Stimulated activated CD4-positive, alpha-beta T cell treated with anti-CD3 and anti-CD28 coated beads, Interleukin-1b, Interleukin-23, amount 100 ng/mL, for 4 hours (primary cell): Measurements from ENCODE around the gene CYP4F8.
"Not testable (repeated sequence)": the region's sequence is repeated elsewhere in the genome, so short reads cannot be mapped to it uniquely, and the experiment has no call there.

Experiments
- DNase-seq, 2 donors: peaks; one replicate each; pipeline ENCODE4 v3.0.0-alpha.2; 2020; ENCODE audit warnings: low read depth in 2 of 2

CYP4F8 gene, protein sequence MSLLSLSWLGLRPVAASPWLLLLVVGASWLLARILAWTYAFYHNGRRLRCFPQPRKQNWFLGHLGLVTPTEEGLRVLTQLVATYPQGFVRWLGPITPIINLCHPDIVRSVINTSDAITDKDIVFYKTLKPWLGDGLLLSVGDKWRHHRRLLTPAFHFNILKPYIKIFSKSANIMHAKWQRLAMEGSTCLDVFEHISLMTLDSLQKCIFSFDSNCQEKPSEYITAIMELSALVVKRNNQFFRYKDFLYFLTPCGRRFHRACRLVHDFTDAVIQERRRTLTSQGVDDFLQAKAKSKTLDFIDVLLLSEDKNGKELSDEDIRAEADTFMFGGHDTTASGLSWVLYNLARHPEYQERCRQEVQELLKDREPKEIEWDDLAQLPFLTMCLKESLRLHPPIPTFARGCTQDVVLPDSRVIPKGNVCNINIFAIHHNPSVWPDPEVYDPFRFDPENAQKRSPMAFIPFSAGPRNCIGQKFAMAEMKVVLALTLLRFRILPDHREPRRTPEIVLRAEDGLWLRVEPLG

DNA sequence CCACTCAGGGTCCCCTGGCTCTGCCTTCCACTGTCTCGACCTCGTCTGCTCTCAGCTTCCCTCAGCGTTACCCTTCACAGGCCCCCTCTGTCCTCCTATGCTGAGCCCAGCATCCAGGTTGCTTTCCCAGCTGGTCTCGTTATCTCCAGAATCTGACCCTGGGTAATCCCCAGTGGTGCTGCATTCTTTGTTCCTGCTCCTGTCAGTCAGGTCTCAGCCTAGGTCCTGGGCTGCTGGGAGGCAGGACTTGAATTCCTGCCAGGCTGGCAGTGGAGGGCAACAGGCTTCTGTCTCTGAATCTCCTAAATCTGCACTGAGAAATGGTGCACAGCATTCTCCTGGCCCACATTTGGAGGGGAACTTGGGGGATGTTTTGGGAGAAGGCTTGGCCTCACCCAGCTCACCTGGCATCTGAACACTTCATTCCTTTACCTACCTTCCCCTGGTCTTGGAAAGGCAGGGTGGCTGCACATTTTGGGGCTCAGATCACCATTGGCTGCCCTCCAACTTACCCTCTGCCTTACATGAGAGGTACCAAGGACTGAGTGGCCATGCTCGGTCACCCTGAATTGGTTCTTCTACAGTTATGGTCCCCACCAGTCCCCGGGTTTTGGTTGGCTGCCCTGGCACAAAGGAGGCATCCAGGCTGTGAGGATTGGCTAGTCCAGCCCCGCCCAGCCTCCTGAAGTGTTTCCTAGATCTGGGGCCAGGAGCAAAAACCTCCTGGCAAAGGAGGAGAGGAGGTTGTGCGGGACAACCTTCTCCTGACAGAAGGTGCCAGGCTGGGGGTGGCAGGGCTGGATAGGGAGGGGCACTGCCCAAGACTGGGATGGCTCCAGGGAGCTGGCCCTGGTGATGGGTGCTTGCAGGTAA, at the start of gene CYP4F8:
TSS of gene CYP4F8 (plus strand) at position 712 of the 873 bp plus-strand sequence. CDS start 399 bp downstream, outside the sequence.
- DNase-seq: no peak

DNA sequence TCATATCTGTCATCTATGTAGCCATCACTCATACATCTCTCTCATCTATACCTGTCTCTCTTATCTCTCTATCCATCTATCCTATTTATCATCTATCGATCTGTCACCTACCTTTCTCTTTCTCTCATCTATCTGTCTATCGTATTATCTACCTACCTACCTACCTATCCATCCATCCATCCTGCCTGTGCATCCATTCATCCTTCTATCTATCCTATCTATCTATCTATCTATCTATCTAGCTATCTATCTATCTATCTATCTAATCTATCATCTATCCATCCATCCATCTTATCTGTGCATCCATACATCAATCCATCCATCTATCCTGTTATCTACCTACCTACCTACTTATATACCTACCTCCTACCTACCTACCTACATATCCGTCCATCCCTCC, 44.6 kb upstream of the CYP4F8 start:
- no peak for DNase-seq

DNA sequence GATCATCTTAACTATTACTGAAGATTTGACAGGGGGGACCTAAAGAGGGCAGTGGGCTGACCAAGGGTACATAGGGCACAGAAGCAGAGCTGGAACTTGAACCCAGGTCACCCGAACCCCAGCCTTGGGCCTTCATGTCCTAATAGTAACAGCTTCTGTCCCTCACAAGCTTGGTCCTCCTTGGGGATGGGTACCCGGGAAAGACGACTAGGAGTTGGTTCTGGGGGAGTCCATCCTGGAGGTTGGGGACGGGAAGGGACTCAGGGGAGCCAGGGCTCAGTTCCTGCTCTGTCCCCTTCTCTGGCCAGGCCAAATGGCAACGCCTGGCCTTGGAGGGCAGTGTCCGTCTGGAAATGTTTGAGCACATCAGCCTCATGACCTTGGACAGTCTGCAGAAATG, 39.6 kb upstream of the CYP4F8 start:
- no peak for DNase-seq

DNA sequence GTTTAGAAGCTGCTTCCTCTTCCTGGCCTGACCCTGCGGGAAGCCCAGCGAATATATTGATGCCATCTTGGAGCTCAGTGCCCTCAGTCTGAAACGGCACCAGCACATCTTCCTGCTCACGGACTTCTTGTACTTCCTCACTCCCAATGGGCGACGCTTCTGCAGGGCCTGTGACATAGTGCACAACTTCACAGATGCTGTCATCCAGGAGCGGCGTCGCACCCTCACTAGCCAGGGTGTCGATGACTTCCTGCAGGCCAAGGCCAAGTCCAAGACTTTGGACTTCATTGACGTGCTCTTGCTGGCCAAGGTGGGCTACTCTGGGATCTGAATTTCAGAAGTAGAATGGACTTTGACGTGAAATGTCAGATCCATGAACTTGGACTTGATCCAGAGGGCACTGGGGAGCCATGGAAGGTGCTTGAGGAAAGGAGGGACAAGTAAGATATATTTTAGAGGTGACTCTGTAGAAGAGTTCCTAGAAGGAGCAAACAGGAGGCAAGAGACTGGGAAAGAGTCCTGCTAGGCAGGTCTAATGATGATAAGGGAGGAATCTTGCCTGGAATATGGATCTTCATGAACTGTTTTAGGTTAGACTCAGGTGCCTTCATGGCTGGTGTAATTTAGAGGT, 38.4 kb upstream of the CYP4F8 start:
- DNase-seq: no peak

DNA sequence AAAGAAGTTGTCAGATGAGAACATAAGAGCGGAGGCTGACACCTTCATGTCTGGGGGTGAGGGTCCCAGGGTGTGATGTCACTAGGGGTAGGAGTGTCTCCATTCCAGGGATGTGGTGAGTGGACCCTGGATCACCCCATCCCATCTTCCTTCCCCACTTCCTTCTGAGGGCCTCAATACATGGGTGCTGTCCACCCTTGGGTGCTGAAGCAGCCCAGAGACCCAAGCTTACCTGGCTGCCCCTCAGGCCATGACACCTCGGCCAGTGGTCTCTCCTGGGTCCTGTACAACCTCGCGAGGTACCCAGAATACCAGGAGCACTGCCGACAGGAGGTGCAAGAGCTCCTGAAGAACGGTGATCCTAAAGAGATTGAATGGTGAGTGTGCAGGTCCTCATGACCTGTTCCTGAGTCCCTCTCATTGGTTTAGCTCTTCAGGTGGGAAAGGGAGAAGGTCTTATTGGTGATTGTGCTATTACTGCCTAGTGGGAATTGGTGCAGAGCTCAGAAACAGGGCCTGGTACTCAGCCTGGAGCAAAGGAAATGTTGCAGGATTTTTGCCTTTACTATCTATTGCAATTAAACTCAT, 37.7 kb upstream of the CYP4F8 start:
- no peak for DNase-seq

DNA sequence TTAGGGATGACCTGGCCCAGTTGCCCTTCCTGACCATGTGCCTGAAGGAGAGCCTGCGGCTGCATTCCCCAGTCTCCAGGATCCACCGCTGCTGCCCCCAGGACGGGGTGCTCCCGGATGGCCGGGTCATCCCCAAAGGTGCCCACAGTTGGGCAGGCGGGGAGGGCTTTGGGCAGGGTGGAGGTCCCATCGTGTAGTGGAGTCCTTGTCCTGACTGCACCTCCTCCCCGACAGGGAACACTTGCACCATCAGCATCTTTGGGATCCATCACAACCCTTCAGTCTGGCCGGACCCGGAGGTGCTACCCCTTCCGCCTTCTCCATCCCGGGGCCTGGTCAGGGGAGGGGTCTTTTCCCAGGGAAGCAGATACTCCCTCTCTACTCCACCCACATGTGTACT, 31.7 kb upstream of the CYP4F8 start:
- no peak for DNase-seq

DNA sequence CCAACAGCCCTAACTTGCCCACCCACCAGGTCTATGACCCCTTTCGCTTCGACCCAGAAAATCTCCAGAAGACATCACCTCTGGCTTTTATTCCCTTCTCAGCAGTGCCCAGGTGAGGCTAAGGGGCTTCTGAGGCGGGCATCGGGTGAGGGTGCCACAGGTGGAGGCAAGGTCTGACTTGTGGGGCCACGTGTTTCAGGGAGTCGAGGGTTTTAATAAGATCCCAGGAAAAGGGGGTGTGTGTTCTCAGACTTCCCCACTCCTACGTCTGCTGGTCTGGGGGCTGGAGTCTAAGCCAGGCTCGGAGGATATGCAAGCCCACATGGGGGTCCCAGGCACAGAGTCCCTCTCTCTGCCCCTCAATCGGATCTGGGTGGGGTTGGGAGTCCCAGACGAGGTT, 30.9 kb upstream of the CYP4F8 start:
- DNase-seq: no peak

DNA sequence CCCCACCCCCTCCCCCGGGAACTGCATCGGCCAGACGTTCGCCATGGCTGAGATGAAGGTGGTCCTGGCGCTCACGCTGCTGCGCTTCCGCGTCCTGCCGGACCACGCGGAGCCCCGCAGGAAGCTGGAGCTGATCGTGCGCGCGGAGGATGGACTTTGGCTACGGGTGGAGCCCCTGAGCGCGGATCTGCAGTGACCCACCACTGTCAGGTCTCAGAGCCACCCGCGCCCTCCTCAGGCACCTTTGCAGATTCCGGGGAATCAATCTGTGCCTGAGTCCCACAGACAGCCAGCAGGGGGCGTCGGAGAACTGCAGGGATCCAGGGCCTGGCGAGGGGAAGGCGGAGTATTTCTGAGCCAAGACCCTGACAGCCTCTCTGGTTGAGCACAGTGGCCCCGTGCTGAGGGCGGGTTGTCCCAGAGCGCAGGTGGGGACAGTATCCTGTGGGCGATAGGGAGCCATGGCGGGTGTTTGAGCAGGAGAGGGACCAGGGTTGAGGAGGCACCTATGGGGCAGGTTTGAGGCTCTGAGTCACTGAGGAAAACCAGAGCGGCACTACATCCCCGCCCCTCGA, 30.4 kb upstream of the CYP4F8 start:
- DNase-seq: peak; percentile 81 to 84

DNA sequence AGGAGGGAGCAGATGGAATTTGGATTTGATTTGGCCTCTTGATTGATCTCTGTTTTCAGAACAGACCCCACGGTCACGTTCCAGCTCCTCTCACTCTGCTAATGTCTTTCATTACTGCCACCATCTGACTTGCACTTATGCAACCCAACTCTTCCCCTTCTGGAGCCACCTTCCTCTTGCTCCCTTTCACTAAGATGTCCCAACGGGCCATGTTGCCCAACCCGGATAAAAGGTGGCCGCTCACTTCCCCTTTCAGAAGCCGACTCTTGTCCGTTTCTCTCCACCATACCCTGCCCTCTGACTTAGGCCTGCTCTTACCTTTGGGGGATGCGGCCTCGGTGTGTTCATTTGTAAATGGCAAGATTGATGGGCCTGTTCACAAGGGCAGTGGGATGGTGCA, 27.4 kb upstream of the CYP4F8 start:
- no peak for DNase-seq

DNA sequence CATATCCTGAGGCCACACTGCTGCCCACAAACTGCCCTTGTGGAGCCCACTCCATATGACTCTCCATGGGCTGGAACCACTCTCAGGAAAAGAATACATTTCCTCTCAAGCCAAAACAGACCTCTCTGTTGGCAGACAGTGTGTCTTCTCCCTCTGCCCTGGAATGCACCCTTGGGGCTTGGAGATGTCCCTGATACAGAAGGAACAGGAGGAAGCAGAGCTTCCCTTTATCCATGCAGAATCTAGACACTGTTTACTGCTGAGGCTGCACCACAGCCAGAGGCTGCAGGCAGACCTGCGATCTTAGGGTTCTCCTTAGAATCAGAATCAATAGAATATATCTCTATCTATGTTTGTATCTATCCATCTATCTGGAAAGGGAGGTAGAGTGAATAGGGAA, 26.8 kb upstream of the CYP4F8 start:
- DNase-seq: no peak

DNA sequence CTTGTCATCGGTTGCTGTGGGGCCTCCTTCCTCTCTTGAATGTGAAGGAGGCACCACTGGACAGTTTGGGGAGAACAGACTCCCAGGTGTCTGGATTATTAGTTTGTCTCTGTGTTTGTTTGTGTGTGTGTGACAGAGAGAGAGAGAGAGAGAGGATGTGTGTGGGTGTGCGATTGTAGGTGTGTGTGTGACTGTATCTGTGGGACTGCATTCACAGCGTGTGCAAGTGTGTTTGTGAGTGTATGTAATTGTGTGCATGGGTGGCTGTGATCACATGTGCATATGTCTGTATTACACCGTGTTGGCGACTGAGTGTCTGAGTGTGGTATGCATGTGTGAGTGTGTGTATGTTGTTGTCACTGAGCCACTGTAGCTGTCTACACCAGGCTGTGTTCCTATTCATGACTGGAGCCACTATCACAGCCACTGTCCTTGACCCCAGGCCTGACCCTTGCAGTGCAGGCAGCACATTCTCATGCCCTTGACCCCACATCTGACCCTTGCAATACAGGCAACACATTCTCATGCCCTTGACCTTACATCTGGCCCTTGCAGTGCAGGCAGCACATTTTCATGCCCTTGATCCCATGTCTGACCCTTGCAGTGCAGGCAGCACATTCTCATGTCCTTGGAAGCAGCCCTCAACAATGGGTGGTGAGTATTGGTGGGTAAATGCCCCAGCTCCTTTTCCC, 25.1 kb upstream of the CYP4F8 start:
- no peak for DNase-seq

DNA sequence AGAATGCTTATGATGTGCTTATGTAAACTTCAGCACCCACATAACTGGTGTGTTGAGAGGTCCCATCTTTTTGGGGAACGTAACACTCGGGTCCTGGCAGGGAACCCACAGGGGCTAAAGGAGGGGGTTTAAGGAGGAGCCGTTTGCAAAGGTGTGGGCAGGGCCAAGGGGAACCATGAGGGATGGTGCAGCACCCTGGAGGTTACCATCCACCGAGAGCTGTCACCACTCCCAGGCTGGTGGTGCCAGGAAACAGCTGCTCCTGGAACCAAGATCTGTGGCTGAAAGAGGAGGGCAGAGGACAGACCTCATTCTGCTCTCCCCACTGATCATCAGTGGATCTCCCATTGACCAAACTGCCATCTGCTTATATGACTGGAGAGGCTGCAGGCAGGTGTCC, 23.2 kb upstream of the CYP4F8 start:
- DNase-seq: no peak

DNA sequence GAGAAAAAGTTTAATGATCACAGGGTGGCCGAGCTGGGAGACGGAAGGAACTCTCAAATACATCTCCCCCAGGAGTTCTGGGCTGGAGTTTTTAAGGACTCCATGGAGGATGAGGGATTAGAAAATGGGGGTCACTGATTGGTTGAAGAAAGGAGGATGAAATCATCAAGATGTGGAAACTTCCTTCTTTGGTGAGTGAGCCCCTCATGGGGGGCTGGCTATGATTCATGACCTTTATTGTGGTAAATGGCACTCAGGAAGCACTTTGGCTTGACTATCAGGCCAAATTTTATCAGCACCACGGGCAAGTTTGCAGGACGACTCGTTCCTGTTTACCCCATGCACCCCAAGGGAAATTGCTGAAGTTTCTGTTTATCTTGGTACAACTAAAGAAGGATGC, 22.5 kb upstream of the CYP4F8 start:
- not testable (repeated sequence) for DNase-seq

DNA sequence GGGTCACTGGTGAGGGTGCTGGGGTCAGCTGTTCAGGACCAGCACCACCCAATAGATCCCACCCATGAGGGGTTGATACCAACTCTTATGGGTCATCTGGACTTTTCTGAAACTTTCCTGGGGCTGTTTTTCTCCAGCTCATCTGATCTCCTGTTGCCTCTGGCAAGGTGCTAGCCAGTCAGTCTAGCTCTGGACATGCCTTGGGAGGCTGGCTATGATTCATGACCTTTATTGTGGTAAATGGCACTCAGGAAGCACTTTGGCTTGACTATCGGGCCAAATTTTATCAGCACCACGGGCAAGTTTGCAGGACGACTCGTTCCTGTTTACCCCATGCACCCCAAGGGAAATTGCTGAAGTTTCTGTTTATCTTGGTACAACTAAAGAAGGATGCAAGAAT, 21.3 kb upstream of the CYP4F8 start:
- DNase-seq: not testable (repeated sequence)

DNA sequence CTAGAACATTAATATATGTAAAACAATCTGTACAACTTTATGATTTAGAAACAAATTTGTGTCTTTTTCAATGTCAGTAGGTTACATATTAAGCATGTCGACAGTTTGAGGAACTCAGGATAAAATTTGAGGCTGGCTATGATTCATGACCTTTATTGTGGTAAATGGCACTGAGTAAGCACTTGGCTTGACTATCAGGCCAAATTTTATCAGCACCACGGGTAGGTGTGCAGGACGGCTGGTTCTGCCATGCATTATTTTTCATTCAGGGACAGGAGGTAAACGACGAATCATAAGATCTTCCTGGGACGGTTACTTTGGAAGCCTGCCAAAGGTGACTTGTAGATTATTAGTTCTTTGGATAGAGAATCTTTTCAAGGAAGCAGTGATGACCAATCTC, 19.9 kb upstream of the CYP4F8 start:
- no peak for DNase-seq

DNA sequence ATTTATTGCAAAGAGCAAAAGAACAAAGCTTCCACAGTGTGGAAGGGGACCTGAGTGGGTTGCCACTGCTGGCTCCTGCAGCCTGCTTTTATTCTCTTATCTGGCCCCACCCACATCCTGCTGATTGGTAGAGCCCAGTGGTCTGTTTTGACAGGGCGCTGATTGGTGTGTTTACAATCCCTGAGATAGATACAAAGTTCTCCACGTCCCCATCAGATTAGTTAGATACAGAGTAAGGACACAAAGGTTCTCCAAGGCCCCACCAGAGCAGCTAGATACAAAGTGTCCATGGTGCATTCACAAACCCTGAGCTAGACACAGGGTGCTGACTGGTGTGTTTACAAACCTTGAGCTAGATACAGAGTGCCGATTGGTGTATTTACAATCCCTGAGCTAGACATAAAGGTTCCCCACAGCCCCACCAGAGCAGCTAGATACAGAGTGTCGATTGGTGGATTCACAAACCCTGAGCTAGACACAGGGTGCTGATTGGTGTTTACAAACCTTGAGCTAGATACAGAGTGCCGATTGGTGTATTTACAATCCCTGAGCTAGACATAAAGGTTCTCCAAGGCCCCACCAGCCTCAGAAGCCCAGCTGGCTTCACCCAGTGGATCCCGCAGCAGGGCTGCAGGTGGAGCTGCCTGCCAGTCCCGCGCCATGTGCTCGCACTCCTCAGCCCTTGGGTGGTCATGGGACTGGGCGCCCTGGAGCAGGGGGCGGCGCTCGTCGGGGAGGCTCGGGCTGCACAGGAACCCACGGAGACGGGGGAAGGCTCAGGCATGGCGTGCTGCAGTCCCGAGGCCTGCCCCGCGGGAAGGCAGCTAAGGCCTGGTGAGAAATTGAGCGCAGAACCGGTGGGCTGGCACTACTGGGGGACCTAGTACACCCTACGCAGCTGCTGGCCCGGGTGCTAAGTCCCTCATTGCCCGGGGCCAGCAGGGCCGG, 6.8 kb upstream of the CYP4F8 start:
- not testable (repeated sequence) for DNase-seq

DNA sequence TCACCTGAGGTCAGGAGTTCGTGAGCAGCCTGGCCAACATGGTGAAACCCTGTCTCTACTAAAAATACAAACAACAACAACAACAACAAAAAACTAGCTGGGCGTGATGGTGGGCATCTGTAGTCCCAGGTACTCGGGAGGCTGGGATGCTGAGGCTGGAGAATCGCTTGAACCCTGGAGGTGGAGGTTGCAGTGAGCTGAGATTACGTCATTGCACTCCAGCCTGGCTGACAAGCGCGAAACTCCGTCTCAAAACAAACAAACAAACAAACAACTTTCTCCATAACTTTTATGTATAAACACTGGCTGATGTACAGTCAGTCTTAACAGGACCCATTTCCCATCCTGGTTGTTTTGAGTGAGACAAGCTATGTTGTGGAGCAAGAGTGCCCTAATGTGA, 5.8 kb upstream of the CYP4F8 start:
- DNase-seq: no peak

DNA sequence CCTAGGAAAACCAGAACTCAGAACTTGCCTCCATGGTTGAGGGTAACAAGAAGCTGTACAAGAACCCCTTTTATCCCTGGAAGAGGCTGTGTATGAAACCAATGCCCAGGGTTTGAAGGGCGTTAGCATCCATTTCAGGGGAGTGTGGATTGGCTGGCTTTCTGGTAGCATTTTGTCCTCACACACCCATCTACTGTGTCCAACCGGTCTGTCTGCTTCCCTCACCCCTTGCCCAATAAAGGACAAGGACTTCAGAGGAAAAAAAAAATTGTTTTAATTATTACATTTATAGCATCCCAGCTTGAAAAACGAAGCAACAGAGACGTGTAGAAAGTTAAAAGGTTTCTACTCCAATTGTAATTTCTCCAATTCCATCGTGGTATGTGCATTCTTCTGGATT, 2.7 kb upstream of the CYP4F8 start:
- DNase-seq: no peak

DNA sequence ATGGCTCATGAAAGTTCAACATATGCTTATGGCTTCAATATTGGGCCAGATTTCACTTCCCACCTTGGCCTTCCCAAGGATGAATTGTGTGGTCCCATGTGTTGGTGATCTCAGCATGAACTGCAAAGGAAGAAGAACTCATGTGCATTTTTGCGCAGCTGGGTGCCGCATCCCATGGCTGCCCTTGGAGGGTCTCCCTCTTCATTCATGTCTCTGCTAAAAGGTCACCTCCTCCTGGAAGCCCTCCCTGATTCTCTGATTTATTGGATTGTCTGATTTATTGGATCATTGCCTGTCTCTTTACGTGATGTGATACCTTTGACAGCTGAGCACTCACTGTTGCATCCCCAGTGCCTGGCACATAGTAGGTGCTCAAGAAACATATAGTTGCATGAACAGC, 1.7 kb upstream of the CYP4F8 start:
- DNase-seq: no peak

DNA sequence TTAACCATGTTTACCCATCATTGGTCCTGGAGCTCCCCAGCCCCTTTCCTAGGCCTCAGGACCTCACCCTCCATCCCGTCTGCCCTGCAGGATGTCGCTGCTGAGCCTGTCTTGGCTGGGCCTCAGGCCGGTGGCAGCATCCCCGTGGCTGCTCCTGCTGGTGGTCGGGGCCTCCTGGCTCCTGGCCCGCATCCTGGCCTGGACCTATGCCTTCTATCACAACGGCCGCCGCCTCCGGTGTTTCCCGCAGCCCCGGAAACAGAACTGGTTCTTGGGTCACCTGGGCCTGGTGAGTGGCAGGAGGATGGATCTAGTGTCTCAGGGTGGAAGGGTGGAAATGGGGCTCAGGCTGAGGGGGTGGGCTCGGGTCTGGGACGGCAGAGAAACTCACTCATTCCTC, 508 bp downstream of the CYP4F8 start:
- DNase-seq: no peak
